ENCODE results near the gene SCGB3A2. TPM values are rescaled to one million over a fixed set of nuclear protein-coding genes. Genes with fewer than 3 reads are reported as not detected.

The SCGB3A2 gene
- total and polyA plus RNA-seq, 4 experiments from 2014 or later = not detected

DNA sequence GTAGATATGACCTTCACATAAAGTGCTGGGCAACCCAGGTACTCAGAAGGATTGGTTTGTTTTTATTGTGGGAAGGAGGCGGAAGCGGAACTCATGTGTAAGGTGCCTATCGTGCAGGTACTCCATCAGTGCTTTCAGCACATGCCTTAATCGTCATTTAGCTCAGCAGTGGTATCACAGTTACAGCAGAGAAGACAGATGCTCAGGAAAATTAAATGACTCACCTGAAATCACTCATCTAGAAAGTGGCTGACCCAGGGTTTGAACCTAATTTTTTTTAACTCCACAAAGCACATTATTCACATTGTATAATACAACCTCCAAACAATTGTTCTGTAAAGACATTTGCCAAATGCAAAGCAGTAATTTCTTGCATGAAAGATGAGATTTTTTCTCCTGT is 25.6 kb downstream of the SCGB3A2 start:
- POLR2A ChIA-PET (ENCODE audit: partially characterized antibody) = no interaction called here

DNA sequence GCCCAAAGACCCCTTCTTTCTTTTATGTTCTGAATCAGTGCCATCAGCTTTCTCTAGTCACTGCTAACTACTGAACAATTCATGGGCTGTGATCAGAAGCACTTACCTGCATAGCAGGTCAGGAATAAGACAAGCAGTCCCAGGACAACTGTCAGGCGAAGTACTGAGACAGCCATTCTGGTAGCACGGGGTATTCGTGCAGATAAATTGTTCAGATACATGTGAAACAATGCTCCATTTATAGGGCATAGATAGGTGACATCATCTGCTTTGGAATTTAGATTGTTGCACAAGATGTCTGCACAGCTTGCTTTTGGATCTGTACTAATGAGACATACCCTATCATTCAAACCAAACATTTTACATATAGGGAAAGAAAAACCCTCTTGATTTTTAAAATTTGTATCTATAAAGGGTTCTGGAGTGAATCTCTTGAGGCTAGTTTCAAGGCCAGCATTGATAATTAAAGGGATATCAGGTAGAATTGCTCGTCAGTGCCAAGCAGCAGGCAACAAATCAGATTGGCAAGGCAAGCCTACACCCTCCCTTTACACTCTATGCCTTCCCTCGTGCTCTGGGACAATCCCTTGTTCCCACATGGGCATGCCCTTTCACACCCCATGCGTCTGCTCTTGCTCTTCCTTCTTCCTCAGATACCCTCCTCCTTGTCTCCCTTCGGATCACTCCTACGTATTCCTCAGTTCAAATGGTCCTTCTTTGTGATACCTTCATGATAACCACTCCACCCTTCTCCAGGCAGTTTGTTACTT is 28.0 kb downstream of the SCGB3A2 start, which contains the start of gene C5orf46:
Gene C5orf46 (minus strand): TSS at position 213 of the 770 bp plus-strand sequence. CDS start 37 bp downstream, at position 176.
- Mint-ChIP-seq H3K27ac (no peak within 1 kb of the TSS), H3K4me1 (no peaks in the 10 kb centered on the region), H3K9me3 (peaks cover 0 to 2% (median 0%) of the 10 kb centered on the region in 8 donors), H3K36me3 (no peaks in the 10 kb centered on the region), H3K4me3 (no peak within 1 kb of the TSS), H3K27me3 (peaks cover 0 to 2% of the 10 kb centered on the region in 2 donors)
- no peak within 1 kb of the TSS for H3K27ac ChIP-seq (ENCODE audit: low read depth, low read length)
- POLR2A ChIA-PET (ENCODE audit: partially characterized antibody) = no interaction called here
- no peaks in the 10 kb centered on the region for H3K27me3 ChIP-seq (ENCODE audit: insufficient read depth, low read length)
- CTCF ChIA-PET (ENCODE audit: partially characterized antibody) = no interaction called here
- no peak within 1 kb of the TSS for H3K4me3 ChIP-seq (ENCODE audit: low read length in 2 of 2)
- intact Hi-C loops (cut with micrococcal nuclease) = no loop called here
- H3K9me3 ChIP-seq (ENCODE audit: control insufficient read depth in 1 of 2, low read length in 2 of 2) = no peaks in the 10 kb centered on the region
- no peaks in the 10 kb centered on the region for H3K4me1 ChIP-seq (ENCODE audit: insufficient read depth, low read length)
- no peaks in the 10 kb centered on the region for H3K36me3 ChIP-seq (ENCODE audit: insufficient read depth, low read length)
- no peak for DNase-seq

More for the DNA sequence above, 25.6 kb downstream of the SCGB3A2 start:
- no peak overlapping the region for H3K27ac Mint-ChIP-seq
- no peaks in the 10 kb centered on the region for H3K36me3 Mint-ChIP-seq
- peaks cover 0 to 2% (median 0%) of the 10 kb centered on the region in 8 donors for H3K9me3 Mint-ChIP-seq
- DNase-seq = no peak
- intact Hi-C loops (cut with micrococcal nuclease) = no loop called here
- H3K4me3 ChIP-seq (ENCODE audit: low read length in 2 of 2) = no peak overlapping the region
- no peak overlapping the region for H3K27ac ChIP-seq (ENCODE audit: low read depth, low read length)
- H3K9me3 ChIP-seq (ENCODE audit: control insufficient read depth in 1 of 2, low read length in 2 of 2) = no peaks in the 10 kb centered on the region
- CTCF ChIA-PET (ENCODE audit: partially characterized antibody) = no interaction called here
- H3K4me1 Mint-ChIP-seq = no peaks in the 10 kb centered on the region
- H3K27me3 ChIP-seq (ENCODE audit: insufficient read depth, low read length) = no peaks in the 10 kb centered on the region
- H3K36me3 ChIP-seq (ENCODE audit: insufficient read depth, low read length) = no peaks in the 10 kb centered on the region
- no peak overlapping the region for H3K4me3 Mint-ChIP-seq
- peaks cover 0 to 2% of the 10 kb centered on the region in 2 donors for H3K27me3 Mint-ChIP-seq
- H3K4me1 ChIP-seq (ENCODE audit: insufficient read depth, low read length) = no peaks in the 10 kb centered on the region

DNA sequence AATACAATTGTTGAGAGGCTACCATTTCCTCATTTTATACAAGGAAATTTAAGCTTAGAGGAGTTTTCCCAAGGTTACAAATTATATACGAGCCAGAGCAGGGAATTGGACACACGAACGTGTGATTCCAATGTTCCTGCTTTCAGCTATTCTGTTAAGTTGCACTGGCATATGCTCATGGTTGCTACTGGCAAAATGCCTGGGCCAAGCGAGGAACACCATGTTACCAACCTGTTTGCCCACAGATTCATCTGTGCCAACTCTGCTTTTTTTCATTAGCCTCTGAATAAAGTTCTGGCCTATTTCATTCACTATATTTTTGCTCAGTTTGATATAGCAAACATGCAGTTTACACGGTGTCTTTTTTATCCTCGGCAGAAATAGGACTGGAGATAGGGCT is 32.9 kb downstream of the SCGB3A2 start:
- Histone ChIP-seq H3K36me3 (ENCODE audit: insufficient read depth, low read length) (no peaks in the 10 kb centered on the region), H3K4me1 (ENCODE audit: insufficient read depth, low read length) (no peaks in the 10 kb centered on the region), H3K27ac (ENCODE audit: low read depth, low read length) (no peak overlapping the region), H3K9me3 (ENCODE audit: control insufficient read depth in 1 of 2, low read length in 2 of 2) (no peaks in the 10 kb centered on the region), H3K4me3 (ENCODE audit: low read length in 2 of 2) (no peak overlapping the region), H3K27me3 (ENCODE audit: insufficient read depth, low read length) (no peaks in the 10 kb centered on the region)
- POLR2A ChIA-PET (ENCODE audit: partially characterized antibody) = no interaction called here
- CTCF ChIA-PET (ENCODE audit: partially characterized antibody) = no interaction called here
- intact Hi-C loops (cut with micrococcal nuclease) = no loop called here
- H3K4me3 Mint-ChIP-seq = no peak overlapping the region
- H3K27me3 Mint-ChIP-seq = peaks cover 0 to 2% of the 10 kb centered on the region in 2 donors
- H3K9me3 Mint-ChIP-seq = peaks cover 0 to 2% (median 0%) of the 10 kb centered on the region in 8 donors
- H3K27ac Mint-ChIP-seq = no peak overlapping the region
- DNase-seq = no peak
- no peaks in the 10 kb centered on the region for H3K4me1 Mint-ChIP-seq
- H3K36me3 Mint-ChIP-seq = no peaks in the 10 kb centered on the region

DNA sequence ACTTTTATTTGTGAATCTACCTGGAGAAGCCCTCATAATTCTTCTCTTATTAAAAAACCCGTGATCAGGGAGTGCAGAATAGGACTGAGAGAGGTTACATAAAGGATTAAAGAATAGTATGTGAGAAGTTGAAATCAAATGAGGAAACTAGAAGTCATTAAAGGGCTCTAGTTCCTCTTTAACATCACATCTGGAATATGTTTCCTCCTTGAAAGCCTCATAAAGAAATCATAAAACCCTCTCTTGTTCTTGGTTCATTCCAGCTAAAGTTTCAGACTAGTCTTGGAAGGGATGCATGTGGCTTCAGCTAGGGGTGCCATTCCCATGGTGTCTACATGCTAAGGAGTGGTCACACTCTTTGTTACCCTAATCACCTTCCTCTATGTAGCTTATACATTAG is 33.5 kb downstream of the SCGB3A2 start:
- H3K27me3 ChIP-seq (ENCODE audit: insufficient read depth, low read length) = peaks cover 3% of the 10 kb centered on the region
- DNase-seq = no peak
- CTCF ChIA-PET (ENCODE audit: partially characterized antibody) = no interaction called here
- Mint-ChIP-seq H3K27me3 (no peaks in the 10 kb centered on the region), H3K27ac (no peak overlapping the region), H3K4me1 (no peaks in the 10 kb centered on the region), H3K36me3 (no peaks in the 10 kb centered on the region), H3K9me3 (peaks cover 0 to 2% (median 0%) of the 10 kb centered on the region in 8 donors), H3K4me3 (no peak overlapping the region)
- intact Hi-C loops (cut with micrococcal nuclease) = no loop called here
- no peaks in the 10 kb centered on the region for H3K36me3 ChIP-seq (ENCODE audit: insufficient read depth, low read length)
- H3K27ac ChIP-seq (ENCODE audit: low read depth, low read length) = no peak overlapping the region
- H3K4me1 ChIP-seq (ENCODE audit: insufficient read depth, low read length) = no peaks in the 10 kb centered on the region
- POLR2A ChIA-PET (ENCODE audit: partially characterized antibody) = no interaction called here
- no peaks in the 10 kb centered on the region for H3K9me3 ChIP-seq (ENCODE audit: control insufficient read depth in 1 of 2, low read length in 2 of 2)
- no peak overlapping the region for H3K4me3 ChIP-seq (ENCODE audit: low read length in 2 of 2)

DNA sequence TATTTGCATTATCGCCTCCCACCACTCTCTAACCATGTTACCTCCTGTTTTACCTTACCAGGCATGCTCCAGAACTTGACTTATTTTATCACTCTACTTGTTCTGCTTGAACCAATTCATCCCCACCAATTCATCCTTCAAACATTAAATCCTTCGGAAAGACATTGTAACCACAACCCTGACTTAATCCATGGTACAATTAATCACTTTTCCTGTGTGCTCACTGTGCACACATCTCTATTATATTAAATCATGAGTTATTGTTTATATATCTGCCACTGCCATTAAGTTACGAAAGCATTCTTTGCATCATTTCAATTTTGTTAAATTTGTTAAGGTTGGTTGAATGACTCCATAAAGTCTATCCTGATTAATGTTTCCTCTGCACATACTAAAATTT is 35.3 kb downstream of the SCGB3A2 start:
- H3K27me3 ChIP-seq (ENCODE audit: insufficient read depth, low read length) = peaks cover 3% of the 10 kb centered on the region
- Mint-ChIP-seq H3K27ac (no peak overlapping the region), H3K36me3 (no peaks in the 10 kb centered on the region), H3K4me3 (no peak overlapping the region), H3K4me1 (no peaks in the 10 kb centered on the region), H3K9me3 (no peaks in the 10 kb centered on the region), H3K27me3 (no peaks in the 10 kb centered on the region)
- CTCF ChIA-PET (ENCODE audit: partially characterized antibody) = no interaction called here
- intact Hi-C loops (cut with micrococcal nuclease) = no loop called here
- H3K4me3 ChIP-seq (ENCODE audit: low read length in 2 of 2) = no peak overlapping the region
- POLR2A ChIA-PET (ENCODE audit: partially characterized antibody) = no interaction called here
- no peaks in the 10 kb centered on the region for H3K4me1 ChIP-seq (ENCODE audit: insufficient read depth, low read length)
- no peak overlapping the region for H3K27ac ChIP-seq (ENCODE audit: low read depth, low read length)
- no peaks in the 10 kb centered on the region for H3K9me3 ChIP-seq (ENCODE audit: control insufficient read depth in 1 of 2, low read length in 2 of 2)
- H3K36me3 ChIP-seq (ENCODE audit: insufficient read depth, low read length) = no peaks in the 10 kb centered on the region
- DNase-seq = no peak

DNA sequence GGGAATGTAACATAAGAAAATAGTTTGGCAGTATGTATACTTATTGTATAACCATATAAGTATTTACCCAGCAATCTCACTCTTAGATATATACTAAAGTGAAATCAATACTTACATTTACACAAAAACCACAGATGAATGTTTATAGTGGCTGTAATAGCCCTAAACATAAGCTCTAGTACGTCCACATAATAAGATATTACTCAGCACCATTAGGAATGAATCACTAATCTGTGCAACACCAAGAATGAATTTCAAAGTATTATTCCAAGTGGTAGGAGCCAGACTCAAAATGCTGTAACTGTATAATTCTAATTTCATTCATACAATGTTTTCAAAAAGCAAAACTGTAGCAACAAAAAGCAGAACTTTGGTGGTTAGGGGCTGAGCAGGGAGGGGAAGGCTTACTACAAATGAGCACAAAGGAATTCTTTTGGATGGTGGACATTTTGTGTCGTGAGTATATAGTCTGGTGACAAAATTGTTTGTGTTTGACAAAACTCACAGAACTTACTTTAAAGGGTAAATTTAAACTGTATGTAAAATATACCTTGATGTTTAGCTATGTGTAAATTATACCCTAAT is 39.7 kb downstream of the SCGB3A2 start:
- Mint-ChIP-seq H3K4me3 (no peak overlapping the region), H3K36me3 (no peaks in the 10 kb centered on the region), H3K9me3 (peaks cover 0 to 3% (median 0%) of the 10 kb centered on the region in 8 donors), H3K27me3 (no peaks in the 10 kb centered on the region), H3K27ac (no peak overlapping the region), H3K4me1 (no peaks in the 10 kb centered on the region)
- Histone ChIP-seq H3K9me3 (ENCODE audit: control insufficient read depth in 1 of 2, low read length in 2 of 2) (no peaks in the 10 kb centered on the region), H3K27me3 (ENCODE audit: insufficient read depth, low read length) (peaks cover 3% of the 10 kb centered on the region), H3K4me1 (ENCODE audit: insufficient read depth, low read length) (no peaks in the 10 kb centered on the region), H3K36me3 (ENCODE audit: insufficient read depth, low read length) (no peaks in the 10 kb centered on the region), H3K27ac (ENCODE audit: low read depth, low read length) (no peak overlapping the region), H3K4me3 (ENCODE audit: low read length in 2 of 2) (no peak overlapping the region)
- ChIA-PET CTCF (ENCODE audit: partially characterized antibody) (no interaction called here), POLR2A (ENCODE audit: partially characterized antibody) (no interaction called here)
- intact Hi-C loops (cut with micrococcal nuclease) = no loop called here
- DNase-seq = no peak

DNA sequence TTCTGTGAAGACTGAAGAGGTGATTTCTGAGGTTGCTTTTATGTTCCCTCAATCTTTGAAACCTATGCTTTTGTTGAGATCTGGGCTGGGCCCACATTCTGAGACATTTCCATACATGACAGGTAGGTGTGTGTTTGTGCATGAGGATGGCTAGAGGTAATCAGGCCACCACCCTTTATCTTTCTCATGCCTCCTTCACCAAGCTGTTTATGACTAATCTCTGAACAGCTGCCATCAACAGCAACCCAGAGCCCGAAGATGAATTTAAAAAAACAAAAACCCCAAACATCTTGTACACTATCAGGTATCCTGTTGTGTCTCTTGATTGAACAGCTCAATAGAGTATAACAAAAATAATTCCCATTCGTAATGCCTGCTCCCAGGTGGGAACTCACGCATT is 40.4 kb downstream of the SCGB3A2 start:
- no peak overlapping the region for H3K27ac Mint-ChIP-seq
- no peaks in the 10 kb centered on the region for H3K4me1 Mint-ChIP-seq
- no peaks in the 10 kb centered on the region for H3K36me3 Mint-ChIP-seq
- CTCF ChIA-PET (ENCODE audit: partially characterized antibody) = no interaction called here
- no peaks in the 10 kb centered on the region for H3K27me3 Mint-ChIP-seq
- Histone ChIP-seq H3K27ac (ENCODE audit: low read depth, low read length) (no peak overlapping the region), H3K27me3 (ENCODE audit: insufficient read depth, low read length) (peaks cover 3% of the 10 kb centered on the region), H3K4me1 (ENCODE audit: insufficient read depth, low read length) (no peaks in the 10 kb centered on the region), H3K4me3 (ENCODE audit: low read length in 2 of 2) (no peak overlapping the region), H3K36me3 (ENCODE audit: insufficient read depth, low read length) (no peaks in the 10 kb centered on the region), H3K9me3 (ENCODE audit: control insufficient read depth in 1 of 2, low read length in 2 of 2) (no peaks in the 10 kb centered on the region)
- no peak overlapping the region for H3K4me3 Mint-ChIP-seq
- intact Hi-C loops (cut with micrococcal nuclease) = no loop called here
- no peak for DNase-seq
- POLR2A ChIA-PET (ENCODE audit: partially characterized antibody) = no interaction called here
- peaks cover 0 to 3% (median 0%) of the 10 kb centered on the region in 8 donors for H3K9me3 Mint-ChIP-seq

Data from CD4-positive, alpha-beta memory T cell (primary cell).